HG03060 (cell line): Measurements from ENCODE around the gene AGTPBP1.
"Not testable (repeated sequence)": the region's sequence is repeated elsewhere in the genome, so short reads cannot be mapped to it uniquely, and the experiment has no call there.

Source experiments
- ATAC-seq: cut with Tn5 transposase; IDR thresholded peaks from one replicate; pipeline ENCODE4 v1.9.1; 2021; ENCODE audit warnings: low read depth, moderate number of reproducible peaks; ENCODE audit not compliant: unreplicated experiment

AGTPBP1 gene, protein sequence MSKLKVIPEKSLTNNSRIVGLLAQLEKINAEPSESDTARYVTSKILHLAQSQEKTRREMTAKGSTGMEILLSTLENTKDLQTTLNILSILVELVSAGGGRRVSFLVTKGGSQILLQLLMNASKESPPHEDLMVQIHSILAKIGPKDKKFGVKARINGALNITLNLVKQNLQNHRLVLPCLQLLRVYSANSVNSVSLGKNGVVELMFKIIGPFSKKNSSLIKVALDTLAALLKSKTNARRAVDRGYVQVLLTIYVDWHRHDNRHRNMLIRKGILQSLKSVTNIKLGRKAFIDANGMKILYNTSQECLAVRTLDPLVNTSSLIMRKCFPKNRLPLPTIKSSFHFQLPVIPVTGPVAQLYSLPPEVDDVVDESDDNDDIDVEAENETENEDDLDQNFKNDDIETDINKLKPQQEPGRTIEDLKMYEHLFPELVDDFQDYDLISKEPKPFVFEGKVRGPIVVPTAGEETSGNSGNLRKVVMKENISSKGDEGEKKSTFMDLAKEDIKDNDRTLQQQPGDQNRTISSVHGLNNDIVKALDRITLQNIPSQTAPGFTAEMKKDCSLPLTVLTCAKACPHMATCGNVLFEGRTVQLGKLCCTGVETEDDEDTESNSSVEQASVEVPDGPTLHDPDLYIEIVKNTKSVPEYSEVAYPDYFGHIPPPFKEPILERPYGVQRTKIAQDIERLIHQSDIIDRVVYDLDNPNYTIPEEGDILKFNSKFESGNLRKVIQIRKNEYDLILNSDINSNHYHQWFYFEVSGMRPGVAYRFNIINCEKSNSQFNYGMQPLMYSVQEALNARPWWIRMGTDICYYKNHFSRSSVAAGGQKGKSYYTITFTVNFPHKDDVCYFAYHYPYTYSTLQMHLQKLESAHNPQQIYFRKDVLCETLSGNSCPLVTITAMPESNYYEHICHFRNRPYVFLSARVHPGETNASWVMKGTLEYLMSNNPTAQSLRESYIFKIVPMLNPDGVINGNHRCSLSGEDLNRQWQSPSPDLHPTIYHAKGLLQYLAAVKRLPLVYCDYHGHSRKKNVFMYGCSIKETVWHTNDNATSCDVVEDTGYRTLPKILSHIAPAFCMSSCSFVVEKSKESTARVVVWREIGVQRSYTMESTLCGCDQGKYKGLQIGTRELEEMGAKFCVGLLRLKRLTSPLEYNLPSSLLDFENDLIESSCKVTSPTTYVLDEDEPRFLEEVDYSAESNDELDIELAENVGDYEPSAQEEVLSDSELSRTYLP

DNA sequence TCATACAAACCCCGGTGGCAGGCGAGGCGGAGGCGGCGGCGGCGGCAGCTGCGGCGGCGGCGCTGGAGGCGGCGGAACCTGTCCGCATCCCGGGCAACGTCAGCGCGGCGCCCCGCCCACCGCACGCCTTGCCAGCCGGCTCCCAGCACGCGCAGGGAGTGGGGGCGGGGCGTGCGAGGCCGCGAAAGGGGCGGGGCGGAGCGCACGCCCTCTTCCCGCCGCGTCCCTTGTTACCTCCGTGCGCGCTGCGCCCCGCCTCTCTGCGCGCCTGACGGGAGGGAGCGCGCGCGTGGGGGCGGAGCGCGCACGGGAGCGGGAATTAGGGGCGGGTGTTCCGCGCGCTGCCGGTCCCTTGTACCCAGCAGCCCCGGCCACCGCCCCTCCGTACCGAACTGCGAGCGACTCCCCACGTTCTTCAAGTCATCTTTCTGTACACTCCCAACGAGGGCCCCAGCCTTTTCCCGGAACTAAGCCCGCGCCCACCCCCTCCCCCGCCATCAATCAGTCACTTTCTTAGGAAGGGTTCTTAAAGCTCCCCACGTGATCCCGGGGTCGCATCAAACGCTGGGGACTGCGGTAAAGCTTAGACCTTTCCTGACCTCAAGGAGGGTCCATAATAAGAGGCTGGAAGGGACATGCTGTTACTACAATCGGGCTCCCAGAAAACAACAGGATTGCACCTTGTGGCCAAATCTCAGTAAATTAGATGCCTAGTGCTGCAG lies at the start of gene AGTPBP1:
TSS of gene AGTPBP1 (minus strand) at position 80 of the 722 bp plus-strand sequence. CDS start 29,421 bp downstream, outside the sequence.
- ATAC-seq, result peak; percentile 41

DNA sequence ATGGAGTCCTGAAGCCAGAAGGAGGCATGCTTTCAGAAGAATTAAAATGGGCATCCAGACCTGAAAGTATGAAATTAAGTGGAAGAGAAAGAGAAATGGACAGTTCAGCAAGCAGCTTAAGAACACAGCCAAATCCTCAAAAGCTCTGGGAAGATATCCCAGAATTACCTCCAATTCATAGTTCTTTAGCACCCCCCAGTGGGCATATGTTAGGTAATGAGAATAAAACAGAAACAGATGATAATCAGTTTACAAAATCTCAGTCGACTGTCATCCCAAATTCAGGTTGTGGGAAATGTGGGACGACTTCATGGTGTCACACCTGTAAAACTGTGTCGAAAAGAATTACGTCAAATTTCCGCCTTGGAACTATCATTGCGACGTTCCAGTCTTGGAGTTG lies 44.4 kb upstream of the AGTPBP1 start:
- not testable (repeated sequence) for ATAC-seq

DNA sequence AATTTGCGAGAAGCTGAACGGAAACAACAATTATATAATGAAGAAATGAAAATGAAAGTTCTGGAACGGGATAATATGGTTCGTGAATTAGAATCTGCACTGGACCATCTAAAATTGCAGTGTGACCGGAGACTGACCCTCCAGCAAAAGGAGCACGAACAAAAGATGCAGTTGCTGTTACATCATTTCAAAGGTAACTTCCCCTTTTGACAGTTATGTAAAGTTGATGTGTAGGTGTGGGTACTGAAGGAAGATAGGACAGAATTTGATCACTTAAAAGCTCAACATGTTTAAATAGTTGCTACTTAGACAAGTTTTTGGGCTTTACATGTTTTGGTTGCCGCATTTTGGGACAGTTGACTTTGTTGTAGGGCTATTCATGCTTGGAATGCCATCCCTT lies 32.1 kb upstream of the AGTPBP1 start:
- ATAC-seq, result not testable (repeated sequence)

DNA sequence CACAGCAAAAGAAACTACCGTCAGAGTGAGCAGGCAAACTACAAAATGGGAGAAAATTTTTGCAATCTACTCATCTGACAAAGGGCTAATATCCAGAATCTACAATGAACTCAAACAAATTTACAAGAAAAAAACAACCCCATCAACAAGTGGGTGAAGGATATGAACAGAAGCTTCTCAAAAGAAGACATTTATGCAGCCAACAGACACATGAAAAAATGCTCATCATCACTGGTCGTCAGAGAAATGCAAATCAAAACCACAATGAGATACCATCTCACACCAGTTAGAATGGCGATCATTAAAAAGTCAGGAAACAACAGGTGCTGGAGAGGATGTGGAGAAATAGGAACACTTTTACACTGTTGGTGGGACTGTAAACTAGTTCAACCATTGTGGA lies 20.0 kb upstream of the AGTPBP1 start:
- ATAC-seq, result not testable (repeated sequence)

DNA sequence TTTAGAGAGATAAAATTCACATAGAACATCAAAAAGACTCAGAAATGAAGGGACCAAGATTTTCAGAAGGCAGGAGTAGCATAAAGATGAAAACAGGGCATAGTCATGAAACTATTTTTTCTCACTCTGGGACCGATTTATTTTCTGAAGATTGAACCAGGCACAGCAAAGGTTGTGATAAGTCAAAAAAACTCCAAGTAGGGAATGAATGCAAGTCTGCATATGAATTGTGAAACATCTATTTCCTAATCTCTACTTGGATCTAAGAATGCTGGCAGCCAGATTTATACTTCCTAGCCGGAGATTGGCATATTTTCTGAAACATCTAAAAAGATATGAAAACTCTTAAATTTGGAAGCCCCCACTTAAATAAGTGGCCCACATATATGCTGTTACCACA lies 16.0 kb upstream of the AGTPBP1 start:
- ATAC-seq, result not testable (repeated sequence)

DNA sequence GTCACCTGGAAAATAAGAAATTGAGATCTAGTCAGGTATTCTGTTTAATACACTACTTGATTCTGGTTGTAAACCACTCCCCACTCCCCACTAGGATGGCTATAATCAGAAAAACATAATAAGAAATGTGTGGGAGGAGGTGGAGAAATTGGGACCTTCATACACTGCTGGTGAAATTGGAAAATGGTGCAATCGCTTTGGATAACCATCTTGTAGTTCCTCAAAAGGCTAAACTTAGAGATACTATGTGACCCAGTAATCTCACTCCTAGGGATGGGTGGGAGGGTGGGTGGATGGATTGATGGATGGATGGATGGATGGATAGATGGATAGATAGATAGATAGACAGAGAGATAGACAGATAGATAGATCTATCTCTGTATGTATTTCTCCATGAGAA lies 14.5 kb upstream of the AGTPBP1 start:
- not testable (repeated sequence) for ATAC-seq

DNA sequence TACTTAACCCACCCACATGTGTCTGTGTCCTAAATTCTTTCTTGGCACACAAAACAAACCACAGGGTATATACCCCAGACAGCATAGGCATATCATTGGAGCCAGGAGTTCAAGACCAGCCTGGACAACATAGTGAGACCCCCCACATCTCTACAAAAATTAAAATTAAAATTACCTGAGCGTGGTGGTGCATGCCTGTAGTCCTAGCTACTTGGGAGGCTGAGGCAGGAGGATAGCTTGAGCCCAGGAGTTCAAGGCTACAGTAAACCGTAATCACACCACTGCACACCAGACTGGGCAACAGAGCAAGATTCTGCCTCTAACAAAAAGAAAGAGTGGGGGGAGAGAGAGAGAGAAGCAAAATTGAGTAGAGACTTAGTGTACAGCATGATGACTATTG lies 4.6 kb upstream of the AGTPBP1 start:
- no peak for ATAC-seq

DNA sequence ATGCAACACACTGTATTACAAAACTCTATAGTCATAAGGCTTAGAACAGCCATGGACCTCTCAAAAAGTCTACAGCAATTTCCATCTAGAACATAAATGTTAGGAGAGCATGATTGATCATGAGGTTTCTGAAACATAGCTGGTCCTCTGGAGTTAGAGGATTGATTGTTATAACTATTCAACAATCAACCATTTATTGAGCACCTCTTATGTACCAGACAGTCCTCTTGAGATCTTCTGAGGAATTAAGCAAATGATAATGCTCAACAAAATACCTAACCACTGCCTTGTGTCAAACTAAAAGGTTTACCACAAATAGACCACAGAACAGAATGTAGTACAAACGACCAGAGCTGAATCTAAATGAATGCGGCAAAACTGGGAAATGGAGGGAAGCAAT lies 3.4 kb upstream of the AGTPBP1 start:
- ATAC-seq, result no peak

DNA sequence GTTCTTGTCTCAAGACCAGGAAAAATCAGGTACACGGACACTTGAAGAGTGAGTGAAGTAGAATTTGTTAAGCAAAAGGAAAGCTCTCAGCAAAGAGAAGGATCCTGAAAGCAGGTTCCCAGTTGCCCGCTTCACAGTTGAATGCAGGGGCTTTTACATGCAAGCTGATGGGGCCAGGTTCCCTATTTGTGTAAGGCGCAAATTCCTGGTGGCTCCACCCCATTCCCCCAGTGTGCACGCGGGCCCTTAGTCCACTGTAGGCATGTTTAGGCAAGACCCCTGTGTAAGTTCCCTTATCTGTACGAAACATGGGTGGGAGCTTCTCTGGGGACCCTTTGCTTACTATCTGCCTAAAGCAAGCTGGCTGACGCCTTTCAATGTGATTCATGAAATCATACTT lies 2.7 kb upstream of the AGTPBP1 start:
- no peak for ATAC-seq

DNA sequence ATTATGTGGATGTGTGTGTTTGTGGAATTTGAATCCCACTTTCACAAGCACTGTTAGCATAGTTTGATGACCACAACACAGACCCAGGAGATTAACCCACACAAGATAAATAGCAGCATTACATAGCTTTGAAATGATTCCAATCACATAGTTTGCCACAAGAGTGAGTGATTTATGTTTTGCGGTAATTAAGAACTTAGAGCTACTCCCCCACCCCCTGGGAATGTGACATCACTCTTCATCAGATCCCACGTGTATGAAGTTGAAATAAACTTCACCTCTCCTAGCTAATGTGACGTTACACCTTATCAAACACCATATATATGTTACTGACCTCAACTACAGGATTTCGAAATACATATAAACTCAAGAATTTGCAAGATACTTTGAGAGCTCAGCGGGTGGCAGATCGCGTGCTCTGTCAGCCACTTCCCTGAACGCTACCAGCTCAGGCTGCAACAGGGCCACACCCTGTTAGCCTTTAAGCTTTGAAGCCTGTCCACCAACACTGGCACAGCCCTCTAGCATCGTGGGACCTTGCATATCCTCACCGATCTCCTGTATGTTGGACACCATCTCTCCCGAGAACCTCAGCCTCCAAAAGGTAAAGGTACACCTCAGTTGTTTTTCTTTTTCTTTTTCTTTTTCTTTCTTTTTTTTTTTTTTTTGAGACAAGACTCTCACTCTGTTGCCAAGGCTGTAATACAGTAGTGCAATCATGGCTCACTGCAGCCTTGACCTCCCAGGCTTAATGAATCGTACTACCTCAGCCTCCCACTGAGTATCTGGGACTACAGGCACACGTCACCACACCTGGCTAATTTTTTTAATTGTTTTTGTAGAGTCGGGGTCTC lies 1.7 kb upstream of the AGTPBP1 start:
- ATAC-seq, result no peak

DNA sequence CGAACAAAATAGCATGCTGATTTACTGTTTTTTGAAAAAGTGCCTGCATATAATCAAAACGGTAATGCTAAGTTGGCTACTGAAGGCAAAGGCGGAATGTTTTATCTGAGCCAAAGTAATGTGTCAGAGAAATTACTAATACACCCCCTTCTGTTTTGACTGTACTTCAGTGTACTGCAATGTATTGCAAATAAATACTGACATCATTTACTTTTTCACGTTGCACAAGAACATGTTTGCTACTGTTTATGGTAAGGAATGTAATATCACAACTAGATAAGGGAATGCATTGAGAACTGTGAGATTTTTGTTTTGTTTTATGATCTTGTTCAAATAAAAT lies 813 bp upstream of the AGTPBP1 start:
- ATAC-seq, result no peak

DNA sequence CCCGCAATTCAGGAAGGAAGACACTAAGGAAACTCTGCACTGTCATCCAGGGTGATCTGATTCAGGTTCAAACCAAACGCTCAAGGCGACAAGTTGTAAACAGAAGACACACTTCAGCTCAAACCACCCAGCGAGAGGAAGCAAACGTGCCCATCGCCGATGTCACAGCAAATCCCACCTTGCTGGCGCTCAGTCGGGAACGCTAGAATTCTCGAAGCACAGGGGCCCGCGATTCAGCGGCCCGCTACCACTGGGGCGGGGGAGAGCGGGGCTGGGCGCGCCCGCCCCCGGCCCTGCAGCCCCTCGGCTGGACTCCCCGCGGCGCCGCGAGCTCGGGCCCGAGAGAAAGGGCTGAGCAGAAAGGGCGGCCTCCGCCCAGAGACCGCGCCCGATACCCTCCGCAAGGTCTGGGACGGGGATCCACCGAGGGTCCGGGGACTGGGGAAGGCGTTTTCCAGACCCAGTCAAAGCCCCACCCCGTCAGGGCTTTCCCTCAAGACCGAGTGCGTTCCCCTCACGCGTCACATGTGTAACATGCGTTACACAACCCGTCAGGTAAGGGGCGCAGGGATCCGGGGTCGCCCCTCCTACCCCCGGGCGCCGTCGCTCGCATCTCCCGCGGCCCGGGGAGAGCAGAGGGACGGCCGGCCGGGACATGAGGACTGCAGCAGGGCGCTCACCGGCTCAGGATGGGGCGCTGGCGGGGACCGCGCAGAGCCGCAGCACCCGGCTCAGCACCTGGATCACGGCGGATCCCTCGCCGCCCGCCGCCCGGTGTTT lies 469 bp downstream of the AGTPBP1 start:
- ATAC-seq, result peak; percentile 32

DNA sequence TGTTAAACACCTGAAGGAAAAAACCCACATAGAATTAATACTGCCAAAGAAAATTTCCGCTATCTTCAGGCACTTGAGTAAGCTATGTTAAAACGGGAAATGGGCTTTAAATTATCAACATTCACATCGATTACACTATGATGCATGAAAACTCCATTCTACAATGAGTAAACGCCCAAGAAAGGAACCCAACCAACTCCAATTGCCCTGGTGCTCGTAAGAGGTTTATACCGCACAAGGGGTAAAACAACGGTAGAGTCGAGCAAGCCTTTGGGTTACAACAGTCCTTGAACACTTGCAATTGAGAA lies 1.0 kb downstream of the AGTPBP1 start:
- no peak for ATAC-seq

DNA sequence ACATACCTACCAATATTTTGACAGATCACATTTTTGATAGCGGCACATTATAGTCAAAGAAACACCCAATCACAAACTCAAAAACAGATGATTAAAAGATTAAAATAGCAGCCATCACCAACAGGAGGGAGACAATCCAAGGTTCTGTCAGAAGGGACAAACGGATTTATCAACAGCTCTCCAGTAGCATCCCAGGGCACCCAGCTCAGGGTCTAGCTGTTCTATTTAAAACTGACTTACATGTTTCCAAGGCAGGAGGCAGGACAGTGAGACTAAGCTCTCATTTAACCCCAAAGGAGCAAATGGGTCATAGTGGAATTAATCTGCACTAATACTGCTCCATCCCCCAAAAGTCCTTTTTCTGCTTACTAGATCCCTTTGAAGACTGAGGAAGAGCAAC lies 3.2 kb downstream of the AGTPBP1 start:
- ATAC-seq, result no peak

DNA sequence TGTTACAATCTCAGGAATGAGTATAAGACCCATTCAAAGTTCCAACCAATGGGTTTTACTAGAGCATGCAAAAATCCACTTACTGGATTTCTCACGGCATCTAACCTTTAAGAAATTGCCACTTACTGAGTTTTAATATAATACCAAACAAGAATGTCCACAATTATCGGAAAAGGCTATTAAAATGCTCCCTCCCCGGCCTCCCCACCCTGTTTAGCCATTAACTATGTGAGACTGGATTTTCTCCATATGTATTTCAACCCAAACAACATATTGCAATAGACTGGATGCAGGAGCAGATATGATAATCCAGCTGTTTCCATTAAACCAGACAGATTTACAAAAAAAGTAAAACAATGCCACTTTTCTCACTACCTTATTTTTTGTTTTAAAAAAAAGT lies 4.1 kb downstream of the AGTPBP1 start:
- no peak for ATAC-seq

DNA sequence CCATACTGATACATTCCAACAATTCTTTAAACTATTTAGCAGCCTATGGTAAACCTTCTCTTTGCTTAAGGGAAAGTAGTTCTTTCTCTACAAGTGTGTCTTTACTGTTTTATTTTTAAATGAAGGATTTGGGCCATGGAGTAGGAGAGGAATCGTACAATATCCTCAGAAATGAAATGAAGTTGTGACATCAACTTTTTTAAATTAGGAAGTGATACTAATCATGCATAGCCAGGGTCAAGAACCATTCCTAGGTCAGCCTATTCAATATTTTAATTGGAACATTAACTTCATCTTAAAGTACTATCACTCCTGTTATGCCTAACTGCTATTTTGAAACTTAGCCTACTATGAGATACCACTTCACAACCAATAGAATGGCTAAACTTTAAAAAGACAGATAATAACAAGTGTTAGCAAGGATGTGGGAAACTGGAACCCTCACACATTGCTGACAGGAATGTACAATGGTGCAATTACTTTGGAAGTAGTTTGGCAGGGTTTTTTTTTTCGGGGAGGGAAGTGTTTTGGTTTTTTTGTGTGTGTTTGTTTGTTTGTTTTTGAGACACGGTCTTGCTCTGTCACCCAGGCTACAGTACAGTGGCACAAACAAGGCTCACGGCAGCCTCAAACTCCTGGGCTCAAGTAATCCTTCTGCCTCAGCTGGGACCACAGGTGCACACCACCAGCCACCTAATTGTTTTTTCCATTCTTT lies 10.7 kb downstream of the AGTPBP1 start:
- no peak for ATAC-seq

DNA sequence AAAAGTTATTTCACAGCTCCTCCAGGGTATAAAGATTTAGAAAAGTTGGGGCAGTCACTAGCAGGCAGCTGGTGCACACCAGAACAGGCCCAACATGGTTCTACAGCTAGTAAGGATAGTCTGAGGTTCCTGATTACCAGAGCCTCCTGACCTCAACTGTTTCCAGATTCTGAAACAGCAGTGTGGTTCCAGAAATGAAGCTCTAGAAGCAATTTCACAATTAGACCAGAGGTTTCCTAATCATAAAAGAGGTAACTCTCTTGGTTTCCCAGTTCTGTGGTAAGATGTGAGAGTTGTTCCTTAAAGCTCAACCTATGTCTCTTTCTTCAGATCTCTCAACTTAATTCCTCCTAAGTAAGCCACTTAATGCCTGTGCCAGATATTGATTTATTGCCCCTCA lies 11.9 kb downstream of the AGTPBP1 start:
- ATAC-seq, result no peak

DNA sequence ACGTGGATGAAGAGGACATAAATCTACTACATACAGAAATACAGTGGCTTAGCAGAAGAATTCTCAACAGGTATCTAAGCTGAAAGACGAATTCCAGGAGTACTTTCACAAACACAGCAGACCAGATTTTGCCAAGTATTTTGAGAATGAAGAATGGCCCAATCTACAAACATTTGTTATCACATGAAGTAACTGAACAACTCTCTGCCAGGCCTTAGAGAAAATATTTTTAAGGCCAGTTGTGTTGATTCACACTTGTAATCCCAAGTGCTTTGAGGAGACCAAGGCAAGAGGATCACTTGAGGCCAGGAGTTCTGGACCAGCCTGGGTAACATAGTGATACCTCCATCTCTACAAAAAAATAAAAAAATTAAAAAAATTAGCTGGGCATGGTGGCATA lies 14.3 kb downstream of the AGTPBP1 start:
- ATAC-seq, result no peak
